ENCODE results near the gene ATP5PD.

DNA sequence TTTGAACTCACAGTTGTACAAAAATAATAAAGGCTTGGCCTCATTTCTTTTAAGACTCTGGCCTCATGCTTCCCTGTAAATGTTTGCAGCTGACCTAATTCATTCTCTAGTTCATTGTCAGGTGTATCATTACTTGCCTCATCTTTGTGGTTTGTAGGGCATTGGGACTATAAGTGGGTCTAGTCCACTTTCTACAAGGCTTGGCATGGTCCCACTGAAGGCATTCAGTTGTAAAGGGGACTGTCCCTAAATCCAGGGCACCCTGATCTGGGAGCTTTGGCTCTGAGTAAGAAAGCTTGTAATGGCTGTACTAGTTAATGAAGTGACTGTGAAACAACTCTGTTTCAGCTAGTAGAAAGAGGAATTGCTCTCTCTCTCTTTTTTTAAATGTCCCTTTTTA is 2.9 kb upstream of the ATP5PD start:
- TF ChIP-seq CREM (CRISPR knock-in tag; IDR thresholded peaks at IDR 0.05) (no peak), CTCF (IDR thresholded peaks at IDR 0.05) (no peak), TEAD4 (CRISPR knock-in tag; IDR thresholded peaks at IDR 0.05) (no peak), IRF2 (CRISPR knock-in tag; IDR thresholded peaks at IDR 0.05; ENCODE audit: borderline replicate concordance, low read depth) (no peak), CREB1 (CRISPR knock-in tag; IDR thresholded peaks at IDR 0.05) (no peak)

Measured in WTC11 (cell line).